Hepatocyte (in vitro differentiated cells): Measurements from ENCODE around the gene MITF.

Source experiments
- CTCF ChIP-seq: fragments of 200-600 bp; sonication (generic); IDR thresholded peaks from 2 replicates; pipeline ENCODE4 v1.5.1; 2016; ENCODE audit warnings: antibody characterized with exemption, mild to moderate bottlenecking; ENCODE audit not compliant: poor library complexity
- EZH2 ChIP-seq: fragments of 200-600 bp; sonication (generic); IDR thresholded peaks from 2 replicates; pipeline ENCODE4 v1.6.1; 2016; ENCODE audit warnings: antibody characterized with exemption, mild to moderate bottlenecking, borderline replicate concordance

- TF ChIP-seq CTCF = no peak
- TF ChIP-seq EZH2 = no peak
Measured at GRCh38 chr3:69932087-69932486, 192.8 kb downstream of the MITF start.
